ENCODE measurements around the gene BLNK.

- TF ChIP-seq EZH2 (IDR thresholded peaks at IDR 0.05; ENCODE audit: borderline replicate concordance, low read depth, low read length, severe bottlenecking) (no peak), CTCF (IDR thresholded peaks at IDR 0.05; ENCODE audit: borderline replicate concordance, extremely low read depth, low read length, poor library complexity, severe bottlenecking) (no peak)
Measured at GRCh38 chr10:96280859-96281258, 9.5 kb upstream of the BLNK start.

All from DND-41 (cell line).